PC-3 (cell line): Measurements from ENCODE around the gene RASAL1. TPM values are rescaled to one million over a fixed set of nuclear protein-coding genes. Genes with fewer than 3 reads are reported as not detected.

Source experiments
- ATAC-seq: fragments of 200-7000 bp; cut with Tn5 transposase; 2 replicates; pipeline ENCODE4 v1.9.1; 2020; ENCODE audit warnings: mild to moderate bottlenecking, moderate library complexity
- BruUV-seq: library from RNA; stranded (reverse); fragments of 400-500 nt; replicated peaks from 2 replicates; lab custom pipeline; 2021; lab: Mats Ljungman, UMichigan
- CTCF ChIA-PET: fragments of 300-600 bp; sonication (Branson Sonifier 250); formaldehyde crosslinking; loops from one replicate; lab custom pipeline; 2022; ENCODE audit warnings: antibody characterized with exemption; lab: Charles Lee
- POLR2A ChIA-PET: fragments of 300-600 bp; sonication (Branson Sonifier 250); formaldehyde crosslinking; loops from one replicate; lab custom pipeline; 2022; ENCODE audit warnings: antibody characterized with exemption; ENCODE audit not compliant: unreplicated experiment; lab: Charles Lee
- DNase-seq: peaks from one replicate; pipeline ENCODE4 v3.0.0-alpha.2; 2015
- H2AFZ ChIP-seq: fragments of 300-600 bp; sonication (generic); 2 replicates; pipeline ENCODE4 v1.6.0; 2016; ENCODE audit warnings: antibody characterized with exemption, low read length
- H3F3A ChIP-seq: fragments of 300-600 bp; sonication (generic); one replicate; pipeline ENCODE4 v1.6.0; 2017; ENCODE audit warnings: antibody characterized with exemption, low read length, control low read depth, mild to moderate bottlenecking; ENCODE audit not compliant: unreplicated experiment
- H3K27ac ChIP-seq: fragments of 300-600 bp; sonication (generic); 2 replicates; pipeline ENCODE4 v1.5.1; 2016; ENCODE audit warnings: mild to moderate bottlenecking, low read length
- H3K27me3 ChIP-seq: fragments of 300-600 bp; sonication (generic); 2 replicates; pipeline ENCODE4 v1.6.1; 2016; ENCODE audit warnings: low read length, mixed read lengths
- H3K36me3 ChIP-seq: fragments of 300-600 bp; sonication (generic); 2 replicates; pipeline ENCODE4 v1.6.1; 2016; ENCODE audit warnings: low read depth, mixed run types, low read length, mixed read lengths
- H3K4me1 ChIP-seq: fragments of 300-600 bp; sonication (generic); 2 replicates; pipeline ENCODE4 v1.5.1; 2016; ENCODE audit warnings: low read length; ENCODE audit not compliant: insufficient read depth
- H3K4me2 ChIP-seq: fragments of 300-600 bp; sonication (generic); 2 replicates; pipeline ENCODE4 v1.6.0; 2016; ENCODE audit warnings: low read length
- H3K4me3 ChIP-seq: fragments of 300-600 bp; sonication (generic); 2 replicates; pipeline ENCODE4 v1.5.1; 2016; ENCODE audit warnings: mild to moderate bottlenecking, low read length, mixed read lengths
- H3K79me2 ChIP-seq: fragments of 300-600 bp; sonication (generic); 2 replicates; pipeline ENCODE4 v1.6.1; 2017; ENCODE audit warnings: low read length, mixed read lengths
- H3K9ac ChIP-seq: fragments of 300-600 bp; sonication (generic); 2 replicates; pipeline ENCODE4 v1.6.0; 2016; ENCODE audit warnings: mild to moderate bottlenecking, low read length
- H3K9me2 ChIP-seq: fragments of 300-600 bp; sonication (generic); replicated peaks from 2 replicates; pipeline ENCODE4 v1.6.1; 2016; ENCODE audit warnings: mixed run types, low read length, mixed read lengths
- H3K9me3 ChIP-seq: fragments of 300-600 bp; sonication (generic); 2 replicates; pipeline ENCODE4 v1.6.1; 2016; ENCODE audit warnings: low read length, mixed read lengths
- H4K20me1 ChIP-seq: fragments of 300-600 bp; sonication (generic); 2 replicates; pipeline ENCODE4 v1.6.1; 2016; ENCODE audit warnings: low read length, mixed read lengths
- CTCF ChIP-seq: fragments of 300-600 bp; sonication (generic); conservative IDR thresholded peaks from 2 replicates; pipeline ENCODE4 v1.5.1; 2017; ENCODE audit warnings: antibody characterized with exemption, low read depth, mild to moderate bottlenecking, low read length
- EZH2 ChIP-seq: fragments of 300-600 bp; sonication (generic); IDR thresholded peaks from one replicate; pipeline ENCODE4 v1.6.1; 2017; ENCODE audit warnings: antibody characterized with exemption, mild to moderate bottlenecking, low read length; ENCODE audit not compliant: unreplicated experiment
- EZH2phosphoT487 ChIP-seq: fragments of 300-600 bp; sonication (generic); IDR thresholded peaks from 2 replicates; pipeline ENCODE4 v1.6.1; 2018; ENCODE audit warnings: mild to moderate bottlenecking, antibody characterized with exemption, low read length, borderline replicate concordance
- intact Hi-C: fragments of 100-400 bp; cut with micrococcal nuclease; formaldehyde crosslinking; loops from 2 replicates; pipeline ENCODE4 v1.9.0; 2023
- total RNA-seq: library from RNA; depleted of rRNA; stranded (reverse); fragments of >200 nt; gene quantifications from 2 replicates; pipeline ENCODE4 v1.2.3, GENCODE V29; 2014

The RASAL1 gene
- total RNA-seq, 1 experiment from 2014 or later = 0.66 TPM

- no peak overlapping the region for H3K27ac ChIP-seq
- no peaks in the 10 kb centered on the region for H3F3A ChIP-seq
- no peaks in the 10 kb centered on the region for H3K4me1 ChIP-seq
- DNase-seq = no peak
- TF ChIP-seq EZH2 (no peak), CTCF (no peak), EZH2phosphoT487 (no peak)
- peaks cover 41% of the 10 kb centered on the region for H3K27me3 ChIP-seq
- no peaks in the 10 kb centered on the region for H3K9me3 ChIP-seq
- no peak overlapping the region for H3K9ac ChIP-seq
- no peak overlapping the region for H3K4me3 ChIP-seq
- H3K79me2 ChIP-seq = no peaks in the 10 kb centered on the region
- no peaks in the 10 kb centered on the region for H4K20me1 ChIP-seq
- no peaks in the 10 kb centered on the region for H3K36me3 ChIP-seq
- ChIA-PET CTCF (interaction anchor here (0.6 kb wide), 1 partner anchor 95 kb away, joined by 3 read pairs; no protein-coding TSS in a partner anchor), POLR2A (no interaction called here)
- no peaks in the 10 kb centered on the region for H3K9me2 ChIP-seq
- no peak overlapping the region for H3K4me2 ChIP-seq
- H2AFZ ChIP-seq = no peak overlapping the region
- ATAC-seq = no peak
- BruUV-seq = no TSS peak
- intact Hi-C loops = no loop called here
Observed at GRCh38 chr12:113058553-113058952, 77.0 kb downstream of the RASAL1 start.

- no peak for ATAC-seq
- Histone ChIP-seq H3K9ac (no peak overlapping the region), H3K4me3 (no peak overlapping the region), H3K79me2 (no peaks in the 10 kb centered on the region), H3K27ac (no peak overlapping the region), H2AFZ (no peak overlapping the region), H3K4me2 (no peak overlapping the region), H3K27me3 (peaks cover 41% of the 10 kb centered on the region), H4K20me1 (no peaks in the 10 kb centered on the region), H3K9me3 (no peaks in the 10 kb centered on the region), H3K9me2 (no peaks in the 10 kb centered on the region), H3K4me1 (no peaks in the 10 kb centered on the region), H3K36me3 (no peaks in the 10 kb centered on the region), H3F3A (no peaks in the 10 kb centered on the region)
- ChIA-PET CTCF (interaction anchor here (0.6 kb wide), 1 partner anchor 96 kb away, joined by 3 read pairs; no protein-coding TSS in a partner anchor), POLR2A (no interaction called here)
- intact Hi-C loops = no loop called here
- no TSS peak for BruUV-seq
- TF ChIP-seq EZH2 (no peak), CTCF (no peak), EZH2phosphoT487 (no peak)
- DNase-seq = no peak
Observed at GRCh38 chr12:113057565-113058485, 77.7 kb downstream of the RASAL1 start.
